BE2C (cell line): ENCODE measurements around the gene MMD. TPM values are rescaled to one million over a fixed set of nuclear protein-coding genes. Genes with fewer than 3 reads are reported as not detected.
"Not testable (repeated sequence)": the region's sequence is repeated elsewhere in the genome, so short reads cannot be mapped to it uniquely, and the experiment has no call there.

Experiments used
- DNase-seq: peaks from one replicate; pipeline ENCODE4 v3.0.0-alpha.2; 2020
- H3K27me3 ChIP-seq: fragments of 250-450 bp; sonication (Bioruptor Pico); 2 replicates; pipeline ENCODE4 v1.5.1; 2020; ENCODE audit warnings: mild to moderate bottlenecking
- H3K36me3 ChIP-seq: fragments of 250-450 bp; sonication (Bioruptor Pico); 2 replicates; pipeline ENCODE4 v1.5.1; 2020; ENCODE audit warnings: mild to moderate bottlenecking
- H3K4me1 ChIP-seq: fragments of 250-450 bp; sonication (Bioruptor Pico); 2 replicates; pipeline ENCODE4 v1.5.1; 2020
- H3K4me3 ChIP-seq: 2 replicates; pipeline ENCODE4 v1.5.1; 2011; ENCODE audit warnings: low read depth, low read length
- H3K9me3 ChIP-seq: fragments of 250-450 bp; sonication (Bioruptor Pico); 2 replicates; pipeline ENCODE4 v1.5.1; 2020
- polyA plus RNA-seq: library from polyadenylated mRNA; unstranded; fragments of >200 nt; gene quantifications from one replicate; pipeline ENCODE4 v1.2.1, GENCODE V29; 2012; ENCODE audit warnings: low read depth, missing spikeins; ENCODE audit not compliant: insufficient read length, insufficient read depth
- TF ChIP-seq, protein P1 (sequence below): IDR thresholded peaks from 2 replicates; pipeline ENCODE4 v1.5.1; 2012; ENCODE audit warnings: mild to moderate bottlenecking, low read depth, low read length

Gene MMD
- polyA plus RNA-seq, result 27.3 TPM

DNA sequence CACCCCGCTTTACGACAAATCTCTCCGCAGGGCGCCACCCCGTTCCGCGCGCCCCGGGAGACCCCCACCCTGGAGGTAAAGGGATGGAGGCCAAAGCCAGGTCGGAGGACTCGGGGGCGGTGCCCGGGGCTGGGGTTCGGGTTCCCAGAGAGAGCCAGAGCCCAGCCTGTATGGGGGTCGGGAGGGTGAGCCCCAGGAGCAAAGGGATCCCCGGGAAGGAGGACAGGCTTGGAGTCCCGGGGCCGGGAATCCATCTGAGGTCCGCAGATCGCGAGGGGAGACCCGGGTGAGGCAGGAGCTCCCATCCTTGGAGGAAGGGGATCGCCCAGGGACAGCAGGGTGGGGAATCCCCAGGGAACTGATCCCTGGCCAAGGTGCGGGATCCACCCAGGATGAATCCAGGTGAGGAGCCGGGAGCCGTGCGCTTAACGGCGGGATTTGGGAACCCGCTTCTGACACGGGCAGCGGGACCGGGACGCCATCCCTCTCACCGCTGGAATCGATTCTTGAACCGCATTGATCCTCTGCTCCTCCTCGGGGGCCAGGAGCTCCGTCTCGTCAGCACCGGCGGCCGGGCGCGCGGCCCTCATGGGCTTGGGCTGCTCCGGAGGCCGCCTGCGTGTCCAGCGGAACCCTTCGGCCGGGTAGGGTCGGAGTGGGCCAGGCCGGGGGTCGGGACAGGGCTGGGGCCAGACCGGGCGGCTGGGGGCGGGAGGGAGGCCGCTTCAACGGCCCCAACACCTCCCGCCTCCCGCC is at the start of gene MMD:
TSS of gene MMD (minus strand) at position 657 of the 756 bp plus-strand sequence. CDS start at position 517, 140 bp downstream.
- peak; percentile 25 for DNase-seq
- no peaks in the 10 kb centered on the region for H3K27me3 ChIP-seq
- H3K4me3 ChIP-seq, result peak within 1 kb of the TSS; percentile 91
- H3K9me3 ChIP-seq, result no peaks in the 10 kb centered on the region
- TF ChIP-seq, protein P1, sequence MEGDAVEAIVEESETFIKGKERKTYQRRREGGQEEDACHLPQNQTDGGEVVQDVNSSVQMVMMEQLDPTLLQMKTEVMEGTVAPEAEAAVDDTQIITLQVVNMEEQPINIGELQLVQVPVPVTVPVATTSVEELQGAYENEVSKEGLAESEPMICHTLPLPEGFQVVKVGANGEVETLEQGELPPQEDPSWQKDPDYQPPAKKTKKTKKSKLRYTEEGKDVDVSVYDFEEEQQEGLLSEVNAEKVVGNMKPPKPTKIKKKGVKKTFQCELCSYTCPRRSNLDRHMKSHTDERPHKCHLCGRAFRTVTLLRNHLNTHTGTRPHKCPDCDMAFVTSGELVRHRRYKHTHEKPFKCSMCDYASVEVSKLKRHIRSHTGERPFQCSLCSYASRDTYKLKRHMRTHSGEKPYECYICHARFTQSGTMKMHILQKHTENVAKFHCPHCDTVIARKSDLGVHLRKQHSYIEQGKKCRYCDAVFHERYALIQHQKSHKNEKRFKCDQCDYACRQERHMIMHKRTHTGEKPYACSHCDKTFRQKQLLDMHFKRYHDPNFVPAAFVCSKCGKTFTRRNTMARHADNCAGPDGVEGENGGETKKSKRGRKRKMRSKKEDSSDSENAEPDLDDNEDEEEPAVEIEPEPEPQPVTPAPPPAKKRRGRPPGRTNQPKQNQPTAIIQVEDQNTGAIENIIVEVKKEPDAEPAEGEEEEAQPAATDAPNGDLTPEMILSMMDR, result no peak
- no peaks in the 10 kb centered on the region for H3K36me3 ChIP-seq
- peaks cover 5% of the 10 kb centered on the region; the same call in 1 of the 2 replicates for H3K4me1 ChIP-seq

- TF ChIP-seq, protein P1, result no peak
- DNase-seq, result no peak
Measured at GRCh38 chr17:55466671-55467070, 45.0 kb upstream of the MMD start.

GRCh38 chr17:55465771-55466170 is 44.1 kb upstream of the MMD start:
- not testable (repeated sequence) for DNase-seq, H3K27me3 ChIP-seq, H3K9me3 ChIP-seq, H3K4me1 ChIP-seq, H3K36me3 ChIP-seq, H3K4me3 ChIP-seq

More at GRCh38 chr17:55466671-55467070, 45.0 kb upstream of the MMD start:
- Histone ChIP-seq H3K4me1 (peaks cover 6% of the 10 kb centered on the region; the same call in 1 of the 2 replicates), H3K9me3 (no peaks in the 10 kb centered on the region), H3K36me3 (no peaks in the 10 kb centered on the region), H3K4me3 (no peak overlapping the region), H3K27me3 (no peaks in the 10 kb centered on the region)

- Histone ChIP-seq H3K9me3 (no peaks in the 10 kb centered on the region), H3K4me3 (no peak overlapping the region), H3K4me1 (peaks cover 6% of the 10 kb centered on the region; the same call in 1 of the 2 replicates), H3K36me3 (no peaks in the 10 kb centered on the region), H3K27me3 (no peaks in the 10 kb centered on the region)
- no peak for DNase-seq
- TF ChIP-seq, protein P1, result no peak
Measured at GRCh38 chr17:55463600-55463999, 42.0 kb upstream of the MMD start.

DNA sequence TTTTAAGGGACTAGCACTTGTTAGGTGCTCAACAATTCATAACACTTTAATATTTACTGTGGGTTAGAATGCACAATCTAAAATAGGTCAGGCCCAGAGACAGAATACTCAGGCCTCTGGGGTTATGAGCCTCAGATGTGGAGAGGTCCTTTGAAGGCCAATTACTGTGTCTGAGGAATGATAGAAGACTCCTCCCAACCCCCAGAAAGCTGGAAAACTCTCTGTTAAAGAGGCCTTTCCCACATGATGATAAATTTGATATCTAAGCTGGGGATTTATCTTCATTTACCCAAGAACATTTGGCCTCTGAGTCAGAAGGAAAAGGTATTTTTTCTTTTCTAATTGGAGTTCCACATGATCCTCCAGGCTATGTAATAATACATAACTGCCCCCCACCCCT is 41.1 kb upstream of the MMD start:
- Histone ChIP-seq H3K9me3 (no peaks in the 10 kb centered on the region), H3K4me1 (peaks cover 6% of the 10 kb centered on the region; the same call in 1 of the 2 replicates), H3K36me3 (no peaks in the 10 kb centered on the region), H3K4me3 (no peak overlapping the region), H3K27me3 (no peaks in the 10 kb centered on the region)
- DNase-seq, result no peak
- TF ChIP-seq, protein P1, result no peak

GRCh38 chr17:55462234-55462633 is 40.6 kb upstream of the MMD start:
- Histone ChIP-seq H3K4me3 (no peak overlapping the region), H3K36me3 (no peaks in the 10 kb centered on the region), H3K27me3 (no peaks in the 10 kb centered on the region), H3K4me1 (peaks cover 6% of the 10 kb centered on the region; the same call in 1 of the 2 replicates), H3K9me3 (no peaks in the 10 kb centered on the region)
- TF ChIP-seq, protein P1, result no peak
- DNase-seq, result no peak
